HTERT RPE-1 (cell line): ENCODE results near the gene EXOC3.

ENCODE experiments used
- in situ Hi-C: fragments of 300-500 bp; cut with MboI; formaldehyde crosslinking; loops from 4 replicates; pipeline ENCODE4 v1.14.3; 2020; ENCODE audit warnings: low sequenced_read_pairs

The EXOC3 gene

DNA sequence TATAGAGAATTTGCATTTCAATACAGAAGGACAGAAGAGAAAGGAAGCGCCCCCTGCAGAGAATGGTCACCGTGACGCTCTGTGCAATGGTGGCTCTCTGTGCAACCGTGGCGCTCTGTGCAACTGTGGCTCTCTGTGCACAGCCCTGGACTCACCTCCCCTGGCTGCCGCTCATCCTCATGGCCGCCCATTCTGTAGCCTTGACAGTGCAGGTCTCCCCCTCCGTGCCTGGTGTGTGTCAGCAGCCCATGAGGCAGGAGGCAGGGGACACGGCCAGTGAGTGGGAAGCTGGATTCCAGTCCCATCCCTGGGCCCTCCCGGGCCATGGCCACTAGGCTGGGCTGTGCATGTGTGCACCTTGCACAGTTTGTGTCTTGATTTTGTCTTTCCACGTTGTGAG is 12.0 kb downstream of the EXOC3 start:
- in situ Hi-C loops: no loop called here

DNA sequence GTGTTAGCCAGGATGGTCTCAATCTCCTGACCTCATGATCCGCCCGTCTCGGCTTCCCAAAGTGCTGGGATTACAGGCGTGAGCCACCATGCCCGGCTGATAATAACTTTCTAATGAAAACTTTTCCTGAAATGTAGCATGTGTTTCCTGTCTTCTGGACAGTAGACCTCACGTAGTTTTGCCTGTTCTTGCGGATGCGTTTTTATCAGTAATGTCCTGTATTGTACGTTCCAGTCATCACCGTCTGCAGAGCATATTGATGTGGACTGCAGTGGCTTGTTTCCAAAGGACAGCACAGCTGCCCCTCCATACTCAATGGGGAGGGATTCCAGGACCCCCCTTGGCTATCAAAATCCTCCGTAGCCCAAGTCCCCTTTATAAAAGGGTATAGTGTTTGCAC is 12.8 kb downstream of the EXOC3 start:
- in situ Hi-C loops: no loop called here

DNA sequence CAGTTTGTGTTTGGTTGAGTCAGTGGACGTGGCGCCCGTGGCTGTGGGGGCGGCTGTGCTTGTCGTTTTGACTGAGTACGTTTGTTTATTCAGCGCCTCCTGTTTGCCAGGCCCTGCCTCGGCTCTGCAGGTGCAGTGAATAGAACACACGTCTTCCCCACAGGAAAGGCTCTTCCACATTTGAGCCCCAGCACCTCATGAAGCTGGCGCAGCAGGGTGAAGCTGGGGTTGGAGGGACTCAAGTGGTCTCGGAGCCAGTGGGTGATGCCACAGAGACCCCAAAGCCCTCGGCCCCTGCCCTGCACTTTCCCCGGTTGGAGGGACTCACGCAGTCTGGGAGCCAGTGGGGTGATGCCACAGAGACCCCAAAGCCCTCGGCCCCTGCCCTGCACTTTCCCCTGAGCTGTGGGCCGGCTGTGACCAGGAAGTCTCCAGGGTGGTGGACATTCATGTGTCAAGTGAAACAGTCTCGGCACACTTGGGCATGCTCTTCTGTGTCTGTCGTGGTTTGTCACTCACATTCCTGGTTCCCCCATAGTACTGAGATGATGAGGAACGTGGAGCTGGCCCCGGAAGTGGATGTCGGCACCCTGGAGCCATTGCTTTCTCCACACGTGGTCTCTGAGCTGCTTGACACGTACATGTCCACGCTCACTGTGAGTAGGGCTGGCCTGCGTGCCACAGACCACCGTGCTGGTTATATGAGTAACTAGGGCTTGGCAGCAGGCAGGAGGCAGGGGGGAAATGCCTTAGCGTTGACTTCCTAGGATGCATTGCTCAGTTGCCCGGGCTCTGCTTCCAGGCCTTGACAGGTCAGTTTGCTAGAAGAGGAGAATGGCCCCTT is 13.6 kb downstream of the EXOC3 start:
- in situ Hi-C loops: no loop called here

DNA sequence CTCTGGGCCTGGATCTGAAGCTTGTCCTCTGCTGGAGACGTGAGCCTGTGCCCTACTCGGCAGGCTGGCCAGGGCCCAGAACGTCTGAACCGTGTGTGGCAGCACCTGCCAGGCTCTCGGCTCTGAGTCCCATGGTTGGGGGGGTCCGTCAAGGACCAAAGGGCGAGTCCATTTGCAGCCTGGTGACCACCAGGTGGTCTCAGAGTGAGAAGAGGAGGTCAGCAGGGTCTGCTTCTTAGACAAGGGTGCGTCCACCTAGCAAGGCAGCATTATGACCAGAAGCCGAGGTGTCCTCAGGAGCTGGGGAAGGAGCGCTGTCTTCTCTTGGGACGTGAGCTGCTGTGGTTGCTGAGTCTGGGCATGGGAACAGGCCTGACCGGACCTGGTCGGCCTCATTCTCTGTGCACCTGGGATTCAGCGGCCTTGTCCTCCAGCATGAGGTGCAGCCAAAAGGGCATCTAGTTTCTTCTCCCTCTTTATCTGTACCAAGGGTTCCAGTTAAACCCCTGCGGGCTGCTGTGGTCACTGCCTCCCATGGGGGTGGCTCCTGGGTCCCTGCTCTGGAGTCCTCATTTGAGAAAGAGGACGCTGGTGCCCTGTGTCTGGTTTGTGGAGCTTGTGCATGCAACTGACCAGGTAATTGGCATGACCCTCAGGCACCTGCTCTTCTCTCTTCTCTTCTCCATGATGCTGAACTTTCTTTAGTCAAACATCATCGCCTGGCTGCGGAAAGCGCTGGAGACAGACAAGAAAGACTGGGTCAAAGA is 14.4 kb downstream of the EXOC3 start:
- in situ Hi-C loops: no loop called here

DNA sequence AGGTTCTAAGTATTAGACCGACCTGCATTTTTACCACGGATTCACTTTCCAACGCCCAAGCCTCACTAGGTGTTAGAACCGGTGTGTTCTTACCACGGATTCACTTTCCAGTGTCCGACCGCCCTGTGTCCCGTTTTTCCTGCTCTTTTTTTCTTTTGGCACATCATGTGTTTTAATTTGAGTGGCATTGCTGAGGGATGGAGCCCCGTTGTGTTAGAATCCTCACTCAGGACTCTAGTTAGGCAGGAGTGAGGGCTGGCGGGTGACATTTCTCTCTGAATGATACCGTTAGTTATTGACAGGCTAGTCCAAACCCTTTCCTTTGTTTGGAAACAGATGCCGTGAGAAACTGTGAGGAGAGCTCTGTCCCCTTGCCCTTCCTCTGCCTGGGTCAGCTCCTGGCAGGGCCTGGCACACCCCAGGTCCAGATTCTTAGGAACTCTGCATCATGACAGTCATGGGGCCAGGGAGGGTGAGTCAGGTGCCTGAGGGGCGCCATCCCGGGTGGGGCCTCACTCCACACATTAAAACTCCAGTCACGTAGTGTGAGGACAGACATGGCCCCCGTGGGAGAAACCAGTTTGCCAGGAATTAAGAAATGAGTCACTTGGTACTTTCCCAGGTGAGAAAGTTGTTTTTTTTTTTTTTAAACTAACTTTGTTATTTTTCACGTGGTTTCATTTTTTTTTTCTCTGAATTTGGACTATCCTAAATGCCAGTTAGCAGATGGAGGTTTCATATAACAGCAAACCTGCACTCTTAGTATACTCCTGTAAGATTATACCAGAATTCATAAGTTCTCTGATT is 15.8 kb downstream of the EXOC3 start:
- in situ Hi-C loops: no loop called here

DNA sequence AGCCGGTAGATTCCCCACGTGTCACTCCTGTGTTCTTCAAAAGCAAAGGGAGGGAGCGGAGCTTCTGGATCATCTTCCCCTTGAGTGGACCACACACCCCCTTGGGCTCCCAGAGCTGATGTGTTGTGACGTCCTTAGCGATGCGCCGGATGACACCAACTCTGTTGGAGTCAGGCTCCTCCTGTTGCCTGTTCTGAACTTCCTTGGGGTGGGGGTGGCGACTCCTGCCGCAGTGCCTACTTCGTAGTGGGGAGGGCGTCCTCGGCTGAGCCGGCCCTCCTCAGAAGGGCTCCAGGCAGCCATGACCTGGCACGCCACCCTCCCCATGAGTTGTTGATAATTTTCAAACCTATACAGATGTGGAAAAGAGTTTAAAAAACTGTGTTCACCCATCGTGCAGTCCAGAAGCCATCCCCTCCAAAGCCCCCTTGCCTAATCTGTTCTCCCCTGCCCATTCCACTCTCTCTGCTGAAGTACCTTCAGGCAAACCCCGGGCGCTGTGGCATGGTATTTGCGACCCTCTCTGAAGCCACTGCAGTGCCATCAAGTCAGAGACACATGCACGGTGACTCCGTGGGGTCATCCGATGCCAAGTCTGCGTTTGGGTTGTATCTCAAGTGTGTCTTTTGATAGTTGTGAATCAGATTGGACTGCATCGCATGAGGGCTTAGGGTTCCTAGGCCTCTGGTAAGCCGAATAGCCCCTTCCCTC is 16.7 kb downstream of the EXOC3 start:
- in situ Hi-C loops: no loop called here

DNA sequence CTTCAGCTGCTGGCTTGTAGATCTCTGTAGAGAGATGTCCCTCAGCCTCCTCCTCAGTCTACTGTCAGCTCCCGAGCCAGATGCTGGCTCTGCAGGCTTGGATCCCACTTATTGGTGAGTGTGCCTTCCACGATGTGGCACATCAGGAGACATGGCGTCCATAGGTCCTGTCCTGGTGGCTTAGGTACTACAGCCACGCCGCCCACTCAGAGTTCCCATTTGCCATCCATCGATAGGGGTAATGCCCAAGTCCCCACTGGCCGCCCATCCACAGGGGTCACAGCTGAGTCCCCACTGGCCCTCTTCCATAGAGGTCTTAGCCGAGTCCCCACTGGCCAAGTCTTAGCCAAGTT is 17.3 kb downstream of the EXOC3 start:
- in situ Hi-C loops: no loop called here

DNA sequence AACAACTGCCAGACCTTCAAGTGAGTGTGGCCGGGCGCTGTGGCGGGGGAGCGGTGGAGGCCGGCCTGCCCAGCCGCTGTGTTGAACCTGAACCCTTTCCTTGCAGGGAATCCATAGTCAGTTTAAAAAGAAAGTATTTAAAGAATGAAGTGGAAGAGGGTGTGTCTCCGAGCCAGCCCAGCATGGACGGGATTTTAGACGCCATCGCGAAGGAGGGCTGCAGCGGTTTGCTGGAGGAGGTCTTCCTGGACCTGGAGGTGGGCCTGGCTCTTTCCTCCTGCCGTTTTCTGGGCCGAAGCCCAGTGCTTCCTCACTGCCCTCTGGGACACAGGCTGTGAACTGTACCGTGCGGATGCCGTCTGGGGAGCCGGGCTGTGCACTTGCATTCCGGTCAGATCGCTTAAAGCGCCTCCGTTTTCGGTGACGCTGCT is 19.1 kb downstream of the EXOC3 start:
- in situ Hi-C loops: no loop called here

DNA sequence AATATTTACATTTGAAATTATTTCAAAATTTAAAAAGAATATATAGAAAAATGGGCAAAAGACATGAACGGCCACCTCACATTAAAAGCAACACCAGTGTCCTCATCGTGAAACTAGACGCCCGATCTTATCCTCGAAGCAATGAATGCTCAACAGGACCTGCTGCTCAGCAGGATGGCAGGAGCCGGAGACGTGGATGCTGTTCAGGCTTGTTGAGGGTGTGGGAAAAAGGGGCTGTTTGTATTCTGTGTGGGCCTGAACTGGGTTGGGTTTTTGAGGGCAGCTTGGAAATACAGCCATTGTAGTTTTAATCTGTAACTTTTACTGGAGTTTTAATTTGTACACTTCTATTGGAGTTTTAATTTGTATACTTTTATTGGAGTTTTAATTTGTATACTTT is 20.3 kb downstream of the EXOC3 start:
- in situ Hi-C loops: no loop called here

DNA sequence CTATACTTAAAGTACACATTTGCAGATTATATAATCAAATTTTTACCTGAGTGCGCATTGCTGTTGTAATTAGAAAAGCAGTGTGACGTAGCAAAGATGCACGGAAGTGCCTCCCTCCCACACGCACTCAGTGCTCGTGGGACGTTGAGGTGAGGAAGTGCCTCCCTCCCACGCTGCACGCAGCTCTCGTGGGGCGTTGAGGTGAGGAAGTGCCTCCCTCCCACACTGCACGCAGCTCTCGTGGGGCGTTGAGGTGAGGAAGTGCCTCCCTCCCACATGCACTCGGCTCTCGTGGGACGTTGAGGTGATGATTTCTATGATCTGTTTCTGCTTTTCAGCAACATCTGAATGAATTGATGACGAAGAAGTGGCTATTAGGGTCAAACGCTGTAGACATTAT is 21.0 kb downstream of the EXOC3 start:
- in situ Hi-C loops: no loop called here

DNA sequence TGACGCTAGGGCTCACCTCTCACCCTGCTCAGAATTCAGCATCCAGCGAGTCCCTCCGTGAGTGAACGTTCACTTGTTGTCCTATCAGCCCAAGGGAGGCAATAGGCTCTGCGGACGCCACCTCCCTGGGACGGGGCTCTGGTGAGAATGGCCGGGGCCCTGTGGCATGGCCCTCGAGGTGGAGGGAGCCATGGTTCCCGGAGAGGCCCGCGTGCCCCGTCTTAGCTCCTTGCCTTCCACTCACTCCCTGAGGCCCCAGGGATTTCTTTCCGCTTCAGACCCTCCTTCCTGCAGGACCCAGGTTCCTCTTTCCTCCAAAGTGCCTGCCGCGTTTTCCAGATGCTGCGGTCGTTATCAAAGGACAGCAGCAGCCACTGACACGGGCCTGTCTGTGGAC is 21.5 kb downstream of the EXOC3 start:
- in situ Hi-C loops: no loop called here

DNA sequence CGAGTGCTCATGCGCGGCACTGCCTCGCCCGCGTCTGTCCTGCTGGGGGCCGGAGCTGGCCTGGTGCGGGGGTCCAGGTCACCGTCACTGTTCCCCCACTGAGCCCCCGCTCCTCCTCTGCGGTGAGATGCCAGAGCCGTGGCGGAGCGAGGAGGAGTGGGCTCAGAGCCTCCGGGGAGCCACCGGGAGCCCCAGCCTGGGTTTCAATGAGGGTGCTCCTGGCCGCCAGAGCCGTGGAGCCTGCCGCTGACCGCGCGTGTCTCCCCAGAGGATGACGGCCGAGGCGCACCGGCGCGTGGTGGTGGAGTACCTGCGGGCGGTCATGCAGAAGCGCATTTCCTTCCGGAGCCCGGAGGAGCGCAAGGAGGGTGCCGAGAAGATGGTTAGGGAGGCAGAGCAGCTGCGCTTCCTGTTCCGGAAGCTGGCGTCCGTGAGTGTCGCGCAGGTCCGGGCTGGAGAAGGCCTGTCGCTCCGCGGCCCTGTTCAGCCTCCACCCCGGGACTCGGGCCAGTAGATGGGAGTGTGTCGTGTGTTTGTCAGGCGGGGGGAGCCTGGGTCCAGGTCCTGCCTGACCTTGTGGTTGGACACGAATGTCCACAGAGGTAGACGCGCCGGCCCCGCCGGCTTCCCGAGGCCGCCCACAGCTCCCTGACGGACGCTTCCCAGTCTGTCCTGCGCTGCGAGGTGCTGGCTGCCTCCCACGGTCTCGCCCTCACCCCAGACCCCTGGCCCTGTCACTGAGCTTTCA is 22.0 kb downstream of the EXOC3 start:
- in situ Hi-C loops: no loop called here

DNA sequence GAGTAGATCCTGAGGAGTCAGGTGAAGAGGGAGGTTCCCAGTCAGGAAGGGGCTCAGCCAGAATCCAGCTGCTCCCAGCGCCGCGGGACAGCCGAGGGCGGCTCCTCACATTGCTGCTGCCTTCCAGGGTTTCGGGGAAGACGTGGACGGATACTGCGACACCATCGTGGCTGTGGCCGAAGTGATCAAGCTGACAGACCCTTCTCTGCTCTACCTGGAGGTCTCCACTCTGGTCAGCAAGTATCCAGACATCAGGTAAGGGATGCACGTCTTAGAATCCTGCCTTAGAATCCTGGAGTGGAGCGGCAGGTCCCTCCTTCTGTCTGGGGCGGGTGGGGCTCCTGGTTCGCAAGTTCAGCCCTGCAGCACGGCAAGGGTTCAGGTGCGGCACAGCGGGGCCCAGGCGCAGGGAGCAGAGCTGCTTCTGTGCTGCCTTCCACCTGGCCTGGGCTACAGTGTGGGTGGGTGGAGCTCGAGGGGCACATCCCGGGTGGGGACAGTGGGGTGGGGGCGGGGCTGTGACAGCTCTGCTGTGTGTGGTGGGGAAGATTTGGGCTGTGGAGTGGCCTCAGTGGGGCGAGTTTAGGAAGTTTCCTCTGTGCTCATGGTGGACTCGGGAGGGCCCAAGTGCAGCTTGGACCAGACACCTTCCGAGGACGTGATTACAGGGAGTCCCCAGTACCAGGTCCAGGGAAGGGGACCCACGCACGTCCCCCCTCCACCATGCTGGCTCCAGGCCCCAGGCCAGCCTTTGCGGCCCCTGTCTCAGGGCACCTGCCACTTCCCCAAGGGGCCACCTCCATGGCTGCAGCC is 22.8 kb downstream of the EXOC3 start:
- in situ Hi-C loops: no loop called here

DNA sequence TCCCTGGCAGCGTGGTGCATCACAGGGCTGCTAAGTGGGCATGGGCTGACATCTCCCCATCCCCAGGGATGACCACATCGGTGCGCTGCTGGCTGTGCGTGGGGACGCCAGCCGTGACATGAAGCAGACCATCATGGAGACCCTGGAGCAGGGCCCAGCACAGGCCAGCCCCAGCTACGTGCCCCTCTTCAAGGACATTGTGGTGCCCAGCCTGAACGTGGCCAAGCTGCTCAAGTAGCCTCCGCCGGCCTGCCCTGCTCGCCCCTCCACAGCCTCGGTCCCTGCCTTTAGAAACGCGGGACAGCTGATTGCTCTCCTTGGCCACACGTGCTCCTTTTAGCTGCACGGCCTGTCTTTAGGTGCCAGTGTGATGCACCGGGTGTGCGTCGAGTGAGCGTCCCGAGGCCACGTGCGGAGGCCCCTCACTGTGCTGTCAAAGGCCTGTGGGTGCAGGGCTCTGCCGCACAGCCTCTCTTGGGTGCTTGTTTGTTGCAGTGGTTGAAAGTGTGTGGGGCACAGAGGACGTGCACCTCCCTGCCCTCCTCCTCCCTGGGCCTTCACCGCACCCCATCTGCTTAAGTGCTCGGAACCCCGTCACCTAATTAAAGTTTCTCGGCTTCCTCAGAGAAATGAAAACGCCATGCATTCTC is 23.8 kb downstream of the EXOC3 start:
- in situ Hi-C loops: no loop called here

DNA sequence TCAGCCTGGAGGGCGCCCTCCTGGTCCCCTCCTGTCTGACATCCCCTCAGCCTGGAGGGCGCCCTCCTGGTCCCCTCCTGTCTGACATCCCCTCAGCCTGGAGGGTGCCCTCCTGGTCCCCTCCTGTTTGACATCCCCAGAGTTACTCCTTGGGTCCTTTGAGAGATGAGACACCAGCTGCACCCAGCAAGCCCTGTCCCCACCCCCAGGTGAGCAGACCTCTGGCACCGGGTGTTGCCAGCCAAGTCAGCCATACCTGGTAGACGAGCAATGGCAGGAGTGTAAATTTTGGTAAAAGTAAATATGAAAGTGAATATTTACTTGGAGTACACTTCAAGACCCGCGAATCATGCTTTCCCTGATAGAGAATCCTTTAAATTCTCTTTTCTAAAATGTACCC is 25.4 kb downstream of the EXOC3 start:
- in situ Hi-C loops: no loop called here

DNA sequence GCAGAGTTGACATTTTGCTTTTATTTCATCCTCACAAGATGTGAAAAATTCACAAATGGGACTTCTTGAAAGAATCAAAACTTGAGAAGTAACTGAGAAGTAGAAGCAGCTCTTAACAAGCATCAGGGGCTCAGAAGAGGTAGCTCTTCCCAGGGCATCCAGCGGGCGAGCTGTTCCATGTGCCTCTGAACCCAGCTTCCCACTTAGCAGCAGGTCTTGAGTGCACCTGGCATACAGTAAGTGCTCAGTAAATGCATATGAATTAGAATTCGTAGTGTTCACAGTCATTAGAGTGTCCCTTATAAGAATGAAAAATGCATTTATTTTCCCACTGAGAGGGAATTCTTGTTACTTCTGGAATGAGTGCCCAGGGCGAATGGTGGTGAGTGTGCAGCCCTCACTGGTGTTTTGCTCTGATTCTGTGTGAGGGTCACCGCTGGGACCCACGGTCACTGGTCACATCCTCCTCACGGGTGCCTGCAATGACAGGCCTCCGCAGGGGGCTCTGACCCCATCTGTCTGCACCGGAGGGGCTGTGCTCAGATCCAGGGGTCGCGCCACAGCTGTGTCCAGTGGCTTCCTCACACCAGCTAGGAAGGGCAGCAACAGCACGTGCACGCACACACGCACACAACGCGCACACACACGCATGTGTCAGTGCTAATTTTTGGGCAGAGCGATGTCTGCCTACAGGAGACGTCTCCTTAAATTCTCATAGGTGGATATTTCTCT is 26.9 kb downstream of the EXOC3 start:
- in situ Hi-C loops: no loop called here

DNA sequence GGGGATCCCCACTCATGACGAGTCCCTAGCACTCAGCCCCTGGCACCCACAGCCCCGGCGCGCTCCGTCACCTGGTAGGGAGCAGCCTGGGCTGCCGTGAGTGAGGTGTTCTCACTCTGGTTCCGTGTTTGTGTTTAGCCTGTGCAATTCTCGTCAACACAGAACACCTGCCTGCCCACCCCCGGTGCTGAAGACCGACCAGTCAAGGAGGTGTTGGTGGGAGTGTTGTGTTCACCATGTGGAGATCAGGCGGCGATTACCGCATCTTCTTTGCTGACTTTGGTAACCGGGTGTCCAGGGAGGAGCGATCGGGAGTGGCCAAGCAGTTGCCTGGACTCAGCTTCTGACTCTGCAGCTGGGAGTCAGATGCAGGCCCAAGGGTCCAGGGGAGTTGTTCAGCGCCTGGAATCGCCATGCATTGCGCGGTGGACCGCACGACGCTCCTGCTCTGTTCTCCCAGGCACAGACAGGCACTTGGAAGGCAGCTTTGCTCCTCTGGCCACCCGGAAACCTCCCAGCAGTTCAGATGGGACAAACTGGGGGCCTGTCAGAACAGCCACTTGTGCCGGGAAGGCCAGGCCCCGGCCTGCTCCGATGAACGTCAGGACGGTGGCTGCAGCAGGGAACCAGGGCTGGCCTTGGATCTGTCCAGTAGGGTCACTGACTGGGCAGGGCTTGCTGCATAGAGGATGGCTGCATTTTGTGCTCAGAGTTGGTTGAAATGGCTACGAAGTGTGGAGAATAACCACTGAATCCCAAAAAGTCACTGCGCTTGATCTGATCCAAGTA is 28.2 kb downstream of the EXOC3 start:
- in situ Hi-C loops: no loop called here

DNA sequence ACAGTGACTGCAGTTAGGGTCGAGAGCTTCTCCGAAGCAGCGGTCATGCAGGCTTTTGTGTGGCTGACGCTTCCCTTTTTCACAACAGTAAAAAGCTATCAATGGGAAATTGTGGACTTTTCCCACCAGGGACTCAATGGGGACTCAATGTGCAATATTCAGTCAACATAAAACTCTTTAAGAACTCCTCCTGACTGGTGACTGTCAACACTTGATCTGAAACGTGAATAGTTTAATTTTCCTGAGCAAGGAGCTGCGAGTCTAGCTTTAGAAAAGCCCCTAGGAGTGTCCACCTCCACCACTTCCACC is 28.7 kb downstream of the EXOC3 start:
- in situ Hi-C loops: no loop called here
